ENCODE measurements around the gene PGPEP1.
A peak's percentile ranks its signal among the peaks of the same experiment; 100 is the strongest.
"Not testable (repeated sequence)": the region's sequence is repeated elsewhere in the genome, so short reads cannot be mapped to it uniquely, and the experiment has no call there.

Gene PGPEP1

DNA sequence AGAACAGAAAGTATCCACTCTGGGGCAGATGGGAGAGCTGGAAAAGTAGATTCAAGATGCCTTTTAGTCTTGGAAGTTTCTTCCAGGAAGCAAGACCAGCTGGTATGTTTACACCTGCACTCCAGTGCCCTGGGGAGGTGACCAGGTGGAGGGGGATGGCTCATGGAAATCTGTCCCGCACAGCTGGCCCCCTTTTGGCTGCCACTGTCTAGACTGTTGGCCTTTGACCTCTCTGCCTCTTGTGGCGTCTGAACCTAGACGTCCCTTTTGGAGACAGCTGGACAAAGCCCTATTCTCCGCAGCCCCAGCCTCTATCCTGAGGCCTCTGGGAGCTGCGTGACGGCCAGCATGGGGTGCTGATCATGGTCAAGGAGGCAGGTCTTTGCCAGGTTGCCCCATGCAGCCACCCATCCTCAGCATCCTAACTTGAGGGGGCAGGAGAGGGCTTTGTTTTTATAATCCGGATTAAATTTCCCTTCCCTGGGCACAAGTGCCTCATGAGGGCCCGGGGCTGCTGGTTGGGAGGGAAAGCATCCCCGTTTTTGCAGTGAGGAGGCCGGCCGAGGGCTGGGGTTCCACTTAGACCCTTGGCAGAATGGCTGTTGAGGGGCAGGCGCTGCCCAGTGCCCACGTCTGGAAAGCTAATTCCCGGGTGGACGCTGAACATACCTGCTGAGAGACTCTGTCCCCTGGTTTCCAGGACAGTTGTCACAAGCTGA is 28.3 kb downstream of the PGPEP1 start:
- no peak for DNase-seq

DNA sequence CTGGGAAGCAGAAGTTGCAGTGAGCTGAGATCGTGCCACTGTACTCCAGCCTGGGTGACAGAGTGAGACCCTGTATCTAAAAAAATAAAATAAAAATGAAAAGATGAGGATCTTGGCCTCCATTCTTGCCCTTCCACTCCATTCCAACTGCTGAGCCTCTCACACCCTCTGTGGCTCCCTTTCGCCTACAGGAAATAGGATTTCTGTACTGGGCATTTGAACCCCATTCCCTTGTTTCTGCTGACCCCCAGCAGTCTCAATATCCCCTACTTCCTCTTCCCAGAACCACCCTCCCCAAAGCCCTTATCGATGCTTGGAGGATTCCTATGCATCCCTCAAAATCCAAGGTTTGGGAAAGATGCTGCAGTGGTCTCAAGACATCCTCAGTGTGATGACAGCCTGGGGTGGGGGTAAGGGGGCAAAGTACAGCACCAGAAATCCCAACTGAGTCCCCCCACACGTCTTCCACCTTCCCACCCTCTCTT is 33.1 kb downstream of the PGPEP1 start:
- no peak for DNase-seq

DNA sequence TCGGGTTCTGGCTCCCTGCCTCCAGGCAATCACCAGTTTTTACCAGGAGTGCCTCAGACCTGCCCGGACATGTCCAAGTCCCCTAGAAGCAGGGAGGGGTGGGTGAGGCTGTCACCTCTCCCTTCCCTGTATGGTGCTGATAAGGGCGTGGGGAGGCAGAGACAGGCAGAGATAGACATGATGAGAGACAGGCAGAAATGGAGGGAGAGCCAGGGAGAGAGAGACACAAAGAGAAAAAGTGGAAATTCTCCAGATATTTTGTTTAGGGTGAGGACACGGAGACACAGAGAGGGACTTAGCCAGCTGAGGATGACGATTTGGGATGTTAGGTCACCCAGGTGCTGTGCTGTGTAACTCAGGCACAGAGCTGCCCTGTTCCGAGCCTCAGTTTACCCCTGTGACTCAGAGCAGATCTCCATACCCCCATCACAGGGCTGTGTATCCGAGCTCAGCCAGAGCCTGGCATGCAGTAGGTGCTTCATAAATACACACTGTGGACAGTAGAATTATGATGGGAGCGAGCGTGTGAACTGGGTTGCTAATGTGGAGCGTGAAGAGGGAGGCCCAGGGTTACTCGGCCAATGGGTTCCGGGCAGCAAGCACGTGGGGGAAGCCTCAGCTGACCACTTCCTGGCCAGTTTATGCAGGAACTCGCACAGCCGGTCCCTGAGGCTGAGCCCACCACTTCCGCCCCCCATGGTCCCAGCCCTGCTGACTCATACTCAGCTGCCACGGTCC is 33.7 kb downstream of the PGPEP1 start:
- DNase-seq: peak in 1 of 4 experiments; percentile 7

DNA sequence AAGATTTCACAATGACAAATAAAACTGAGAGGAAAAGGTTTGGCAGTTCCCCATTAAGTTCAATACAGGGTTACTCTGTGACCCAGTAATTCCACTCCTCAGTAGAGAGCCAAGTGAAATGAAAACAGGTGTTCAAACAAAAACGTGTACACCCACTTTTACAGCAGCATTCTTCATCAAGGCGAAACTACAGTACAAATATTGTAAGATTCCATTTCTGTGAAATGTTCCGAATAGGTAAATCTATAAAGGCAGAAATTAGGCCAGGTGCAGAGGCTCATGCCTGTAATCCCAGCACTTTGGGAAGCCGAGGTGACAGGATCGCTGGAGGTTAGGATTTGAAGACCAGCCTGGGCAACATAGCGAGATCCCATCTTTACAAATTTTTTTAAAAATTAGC is 36.6 kb downstream of the PGPEP1 start:
- no peak for DNase-seq

DNA sequence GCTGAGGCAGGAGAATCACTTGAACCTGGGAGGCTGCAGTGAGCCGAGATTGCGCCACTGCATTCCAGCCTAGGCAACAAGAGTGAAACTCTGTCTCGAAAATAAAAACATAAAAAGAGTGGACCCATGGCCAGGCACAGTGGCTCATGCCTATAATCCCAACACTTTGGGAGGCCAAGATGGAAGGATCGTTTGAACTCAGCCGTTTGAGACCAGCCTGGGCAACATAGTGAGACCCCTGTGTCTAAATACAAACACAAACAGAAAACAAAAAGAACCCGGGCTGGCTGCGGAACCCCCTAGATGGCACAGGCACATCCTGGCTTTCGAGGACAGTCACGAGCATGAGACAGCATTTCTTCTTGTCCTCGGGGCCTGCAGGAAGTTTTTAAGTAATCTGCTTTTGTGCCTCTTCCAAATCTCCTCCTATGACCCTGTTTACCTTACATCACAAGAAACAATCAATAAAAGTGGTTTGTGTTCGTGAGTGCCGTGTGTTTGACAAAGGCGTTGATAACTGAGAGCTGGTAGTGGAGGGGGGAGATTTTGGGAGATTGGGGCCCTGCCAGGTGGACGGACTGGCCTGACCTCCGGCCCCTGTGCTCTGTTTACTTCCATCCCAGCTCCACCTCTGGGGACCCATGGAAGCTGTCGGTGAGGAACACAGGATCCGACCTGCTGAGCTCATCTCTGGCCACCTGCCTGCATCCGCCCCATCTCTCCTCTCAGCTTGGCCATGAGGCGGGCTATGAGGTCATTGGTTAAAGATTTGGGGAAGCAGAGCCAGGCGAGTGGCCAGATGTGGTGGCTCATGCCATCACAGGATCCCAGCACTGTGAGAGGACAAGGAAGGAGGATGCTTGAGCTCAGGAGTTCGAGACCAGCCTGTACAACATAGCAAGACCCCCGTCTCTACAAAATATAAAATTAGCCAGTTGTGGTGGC is 39.7 kb downstream of the PGPEP1 start:
- no peak for DNase-seq

DNA sequence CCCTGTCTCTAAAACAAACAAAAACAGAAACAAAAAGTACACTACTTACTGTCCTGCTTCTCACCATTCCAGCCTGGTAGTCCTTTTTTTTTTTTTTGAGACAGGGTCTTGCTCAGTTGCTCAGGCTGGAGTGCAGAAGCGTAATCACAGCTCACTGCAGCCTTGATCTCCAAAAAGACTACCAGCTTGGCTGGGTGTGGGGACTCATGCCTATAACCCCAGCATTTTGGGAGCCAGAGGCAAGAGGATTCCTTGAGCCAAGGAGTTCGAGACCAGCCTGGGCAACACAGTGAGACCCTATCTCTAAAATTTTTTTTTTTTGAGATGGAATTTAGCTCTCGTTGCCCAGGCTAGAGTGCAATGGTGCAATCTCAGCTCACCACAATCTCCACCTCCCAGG is 40.4 kb downstream of the PGPEP1 start:
- DNase-seq: no peak

DNA sequence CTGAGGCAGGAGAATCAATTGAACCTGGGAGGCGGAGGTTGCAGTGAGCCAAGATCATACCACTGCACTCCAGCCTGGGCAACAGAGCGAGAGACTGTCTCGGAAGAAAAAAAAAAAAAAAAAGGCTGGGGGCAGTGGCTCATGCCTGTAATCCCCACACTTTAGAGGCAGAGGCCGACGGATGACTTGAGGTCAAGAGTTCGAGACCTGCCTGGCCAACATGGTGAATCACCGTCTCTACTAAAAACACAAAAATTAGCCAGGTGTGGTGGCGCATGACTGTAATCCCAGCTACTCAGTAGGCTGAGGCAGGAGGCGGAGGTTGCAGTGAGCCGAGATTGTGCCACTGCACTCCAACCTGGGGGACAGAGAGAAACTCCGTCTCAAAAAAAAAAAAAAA is 43.2 kb downstream of the PGPEP1 start:
- DNase-seq: not testable (repeated sequence)

DNA sequence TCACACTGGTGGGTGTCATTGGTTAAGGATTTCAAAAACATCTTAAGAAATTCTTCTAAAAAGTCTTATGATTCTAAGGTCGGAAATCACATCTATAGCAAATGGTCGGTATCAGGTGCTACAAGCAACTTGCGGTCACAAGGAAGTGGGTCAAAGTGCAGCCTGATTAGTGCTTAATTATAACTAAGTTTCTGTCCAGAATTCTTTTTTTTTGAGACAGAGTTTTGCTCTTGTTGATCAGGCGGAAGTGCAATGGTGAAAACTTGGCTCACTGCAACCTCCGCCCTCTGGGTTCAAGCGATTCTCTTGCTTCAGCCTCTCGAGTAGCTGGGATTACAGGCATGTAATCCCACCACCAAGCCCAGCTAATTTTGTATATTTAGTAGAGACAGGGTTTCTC is 44.4 kb downstream of the PGPEP1 start:
- no peak for DNase-seq

DNA sequence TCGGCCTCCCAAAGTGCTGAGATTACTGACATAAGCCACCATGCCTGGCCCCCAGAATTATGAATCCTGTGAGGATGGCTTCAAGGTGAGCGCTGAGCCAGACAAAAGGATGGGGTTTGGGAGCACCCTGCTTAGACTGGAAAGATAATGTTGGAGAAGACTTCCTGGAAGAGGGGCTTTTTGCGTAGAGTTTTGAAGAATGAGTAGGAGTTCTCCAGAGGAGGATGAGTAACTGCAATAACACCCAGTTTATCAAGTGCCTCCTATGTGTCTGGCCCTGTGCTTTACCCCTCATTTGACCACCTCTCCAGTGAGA is 44.9 kb downstream of the PGPEP1 start:
- DNase-seq: no peak

DNA sequence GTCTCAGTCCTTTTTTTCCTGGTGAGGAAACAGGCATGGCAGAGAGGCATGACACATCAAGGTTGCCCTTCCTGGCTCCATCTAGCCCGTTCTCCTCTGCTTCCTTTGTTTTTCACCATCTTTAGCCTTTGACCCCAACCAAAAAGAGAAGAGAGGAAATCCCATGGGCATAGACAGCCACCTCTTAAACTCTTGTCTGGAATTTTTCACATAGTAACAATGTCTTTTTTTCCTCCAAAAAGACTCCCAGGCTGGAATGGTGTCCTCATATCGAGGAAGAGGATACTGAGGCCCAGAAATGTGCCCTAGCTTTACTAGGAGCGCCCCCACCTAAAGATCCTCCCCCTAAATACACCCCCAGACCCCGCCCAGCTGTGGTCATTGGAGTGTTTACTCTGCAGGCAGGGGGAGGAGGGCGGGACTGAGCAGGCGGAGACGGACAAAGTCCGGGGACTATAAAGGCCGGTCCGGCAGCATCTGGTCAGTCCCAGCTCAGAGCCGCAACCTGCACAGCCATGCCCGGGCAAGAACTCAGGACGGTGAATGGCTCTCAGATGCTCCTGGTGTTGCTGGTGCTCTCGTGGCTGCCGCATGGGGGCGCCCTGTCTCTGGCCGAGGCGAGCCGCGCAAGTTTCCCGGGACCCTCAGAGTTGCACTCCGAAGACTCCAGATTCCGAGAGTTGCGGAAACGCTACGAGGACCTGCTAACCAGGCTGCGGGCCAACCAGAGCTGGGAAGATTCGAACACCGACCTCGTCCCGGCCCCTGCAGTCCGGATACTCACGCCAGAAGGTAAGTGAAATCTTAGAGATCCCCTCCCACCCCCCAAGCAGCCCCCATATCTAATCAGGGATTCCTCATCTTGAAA is 45.5 kb downstream of the PGPEP1 start, which contains the start of gene GDF15:
GDF15 (plus strand) TSS at position 484 of the 868 bp plus-strand sequence; CDS start at position 516, 32 bp downstream.
- DNase-seq: no peak

DNA sequence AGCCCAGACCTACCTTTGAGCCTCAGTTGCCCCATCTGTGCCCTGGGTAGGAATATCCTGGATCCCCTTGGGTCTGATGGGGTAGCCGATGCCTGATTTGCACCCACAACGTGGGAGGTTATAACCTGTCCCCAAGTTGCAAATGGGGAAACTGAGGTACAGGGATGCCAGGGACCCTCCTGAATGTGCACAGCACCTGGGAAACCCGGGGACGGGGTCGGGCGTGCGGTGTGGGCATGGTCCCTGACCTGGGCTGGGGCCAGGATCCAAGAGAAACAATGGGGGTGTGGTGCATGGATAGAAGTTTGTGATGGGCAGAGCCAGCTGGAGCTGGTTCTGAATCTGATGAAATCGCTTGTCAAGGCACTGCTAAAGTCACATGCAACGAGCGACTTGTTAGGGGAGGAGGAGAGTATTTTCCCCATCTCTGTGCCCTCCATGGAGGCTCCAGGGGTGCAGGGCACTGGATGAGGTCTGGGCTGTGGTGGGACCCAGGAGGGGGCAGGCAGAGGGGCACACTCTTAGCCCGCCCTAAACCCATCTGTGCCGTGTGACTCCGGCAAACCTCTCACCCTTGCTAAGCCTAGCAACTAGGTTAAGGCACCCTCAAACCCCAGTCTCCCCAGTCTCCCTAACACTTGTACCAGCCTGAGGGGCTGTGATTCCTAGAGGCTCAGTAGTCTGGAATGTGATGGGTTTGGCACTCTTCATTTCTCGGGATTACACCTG is 46.3 kb downstream of the PGPEP1 start:
- no peak for DNase-seq

DNA sequence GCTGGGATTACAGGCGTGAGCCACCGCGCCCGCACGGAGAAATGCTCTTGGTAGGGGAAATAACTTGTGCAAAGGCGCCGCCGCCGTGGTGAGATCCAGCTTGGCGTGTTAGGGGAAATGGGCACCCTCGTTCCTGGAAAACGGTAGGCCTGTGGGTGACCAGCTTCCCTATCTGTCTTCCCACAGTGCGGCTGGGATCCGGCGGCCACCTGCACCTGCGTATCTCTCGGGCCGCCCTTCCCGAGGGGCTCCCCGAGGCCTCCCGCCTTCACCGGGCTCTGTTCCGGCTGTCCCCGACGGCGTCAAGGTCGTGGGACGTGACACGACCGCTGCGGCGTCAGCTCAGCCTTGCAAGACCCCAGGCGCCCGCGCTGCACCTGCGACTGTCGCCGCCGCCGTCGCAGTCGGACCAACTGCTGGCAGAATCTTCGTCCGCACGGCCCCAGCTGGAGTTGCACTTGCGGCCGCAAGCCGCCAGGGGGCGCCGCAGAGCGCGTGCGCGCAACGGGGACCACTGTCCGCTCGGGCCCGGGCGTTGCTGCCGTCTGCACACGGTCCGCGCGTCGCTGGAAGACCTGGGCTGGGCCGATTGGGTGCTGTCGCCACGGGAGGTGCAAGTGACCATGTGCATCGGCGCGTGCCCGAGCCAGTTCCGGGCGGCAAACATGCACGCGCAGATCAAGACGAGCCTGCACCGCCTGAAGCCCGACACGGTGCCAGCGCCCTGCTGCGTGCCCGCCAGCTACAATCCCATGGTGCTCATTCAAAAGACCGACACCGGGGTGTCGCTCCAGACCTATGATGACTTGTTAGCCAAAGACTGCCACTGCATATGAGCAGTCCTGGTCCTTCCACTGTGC is 47.9 kb downstream of the PGPEP1 start:
- peak; percentile 56 to 73 (median 62) for DNase-seq

DNA sequence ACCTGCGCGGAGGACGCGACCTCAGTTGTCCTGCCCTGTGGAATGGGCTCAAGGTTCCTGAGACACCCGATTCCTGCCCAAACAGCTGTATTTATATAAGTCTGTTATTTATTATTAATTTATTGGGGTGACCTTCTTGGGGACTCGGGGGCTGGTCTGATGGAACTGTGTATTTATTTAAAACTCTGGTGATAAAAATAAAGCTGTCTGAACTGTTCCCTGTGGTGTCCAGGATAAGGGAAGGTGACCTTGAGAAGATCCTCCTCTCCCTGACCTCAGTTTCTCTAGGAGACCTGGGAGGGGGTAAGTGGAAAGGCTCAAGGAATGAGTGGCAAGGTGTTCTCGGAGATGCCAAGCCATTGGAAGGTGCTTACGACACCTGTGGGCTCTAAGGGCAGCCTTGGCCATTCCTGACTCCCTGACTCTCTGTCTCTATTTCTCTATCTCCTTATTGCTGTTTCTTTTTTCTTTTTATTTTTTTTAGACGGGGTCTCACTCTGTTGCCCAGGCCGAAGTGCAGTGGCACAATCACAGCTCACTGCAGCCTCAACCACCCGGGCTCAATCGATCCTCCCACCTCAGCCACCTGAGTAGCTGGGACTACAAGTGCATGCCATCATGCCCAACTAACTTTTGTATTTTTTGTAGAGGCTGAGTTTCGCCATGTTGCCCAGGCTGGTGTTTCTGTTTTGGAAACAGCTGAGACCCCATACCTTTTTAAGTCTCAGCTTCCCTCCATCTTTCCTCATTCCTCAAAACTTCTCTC is 48.7 kb downstream of the PGPEP1 start:
- no peak for DNase-seq

DNA sequence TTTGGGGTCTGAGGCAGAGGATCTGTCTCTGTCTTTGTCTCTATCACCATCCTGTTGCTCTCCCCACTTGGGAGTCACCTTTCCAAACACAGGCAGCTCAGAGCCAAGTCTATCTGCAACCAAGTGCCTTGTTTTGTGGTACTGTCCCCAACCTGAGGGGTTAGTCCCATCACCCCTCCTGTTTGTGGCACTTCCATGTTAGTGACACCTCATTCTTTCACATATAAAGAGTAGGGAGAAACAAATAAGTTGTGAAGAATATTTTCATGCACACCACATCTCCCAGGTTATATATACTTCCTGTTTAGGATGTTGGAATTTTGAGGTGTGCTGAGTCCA is 49.3 kb downstream of the PGPEP1 start:
- DNase-seq: no peak

DNA sequence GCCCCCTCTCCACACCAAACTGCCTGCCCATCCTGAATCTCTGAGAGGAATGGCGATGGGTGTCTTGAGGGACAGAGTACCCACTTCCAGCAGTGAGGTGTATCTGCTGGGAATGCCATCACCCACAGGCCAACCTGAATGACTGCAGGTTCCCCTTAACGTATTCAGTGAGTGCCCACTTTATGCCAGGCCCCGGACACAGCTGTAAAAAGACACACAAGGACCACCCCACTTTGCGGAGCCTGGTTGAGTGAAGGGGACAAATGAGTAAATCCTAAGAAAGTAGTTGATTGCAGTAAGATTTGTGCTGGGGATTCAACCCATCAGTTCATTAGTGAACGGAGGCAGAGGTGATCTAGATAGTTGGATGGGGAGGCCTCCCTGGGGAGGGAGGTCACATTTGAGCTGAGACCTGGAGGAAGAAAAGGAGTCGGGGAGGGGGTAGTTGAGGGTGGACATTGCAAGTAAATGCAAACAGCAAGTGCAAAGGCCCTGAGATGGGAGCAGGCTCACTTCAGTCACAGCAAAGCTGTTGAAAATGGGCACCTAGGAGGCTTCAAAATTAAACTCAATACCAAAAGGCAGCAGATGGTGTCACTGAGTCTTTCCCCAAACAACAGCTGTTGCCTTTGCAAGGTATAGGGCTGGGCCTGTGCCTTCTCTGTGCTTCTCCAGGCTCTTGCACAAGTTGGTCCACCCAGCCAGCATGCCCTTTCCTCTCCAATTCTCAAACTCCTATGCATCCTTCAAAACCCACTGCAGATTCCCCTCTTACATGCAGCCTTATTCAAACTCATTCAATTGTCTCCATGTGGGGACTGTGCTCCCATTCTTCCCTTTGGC is 49.9 kb downstream of the PGPEP1 start:
- no peak for DNase-seq

DNA sequence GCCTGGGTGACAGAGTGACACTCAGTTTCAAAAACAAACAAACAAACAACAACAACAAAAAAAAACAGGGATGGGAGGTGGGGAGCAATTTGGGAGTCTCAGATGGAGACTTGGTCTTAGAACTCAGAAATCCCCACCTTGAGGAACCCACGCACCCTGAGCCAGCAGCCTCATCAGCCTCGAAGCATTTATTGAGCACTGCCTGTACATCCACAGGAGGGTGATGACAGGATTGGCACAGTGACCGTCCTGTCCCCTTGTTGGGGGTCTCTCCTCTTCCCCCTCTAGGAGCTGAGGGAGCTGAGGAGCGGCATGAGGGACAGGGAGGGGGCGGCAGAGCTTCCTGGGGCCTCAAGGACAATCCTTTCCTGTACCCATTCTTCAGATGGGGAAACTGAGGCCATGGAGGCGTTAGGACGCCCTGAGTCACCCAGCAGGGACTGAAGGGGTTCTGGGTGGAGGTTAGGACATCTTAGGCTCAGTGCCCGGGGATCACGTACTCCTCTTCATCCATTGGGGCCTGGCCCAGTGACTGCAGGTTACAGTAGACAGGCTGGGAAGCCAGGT is 51.2 kb downstream of the PGPEP1 start:
- DNase-seq: no peak

DNA sequence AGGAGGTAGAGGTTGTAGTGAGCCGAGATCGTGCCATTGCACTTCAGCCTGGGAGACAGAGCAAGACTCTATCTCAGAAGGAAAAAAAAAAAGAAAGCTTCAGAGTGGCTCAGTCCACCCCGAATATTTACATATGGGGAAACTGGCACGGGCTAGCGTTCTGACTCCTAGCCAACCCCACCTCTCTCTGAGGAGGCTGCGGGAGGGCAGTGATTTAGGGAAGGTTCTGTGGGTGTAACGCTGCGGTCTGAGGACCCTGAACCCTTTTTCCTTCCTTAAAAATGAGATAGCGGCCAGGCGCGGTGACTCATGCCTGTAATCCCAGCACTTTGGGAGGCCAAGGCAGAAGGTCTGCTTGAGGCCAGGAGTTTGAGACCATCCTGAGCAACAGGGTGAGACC is 52.0 kb downstream of the PGPEP1 start:
- no peak for DNase-seq

DNA sequence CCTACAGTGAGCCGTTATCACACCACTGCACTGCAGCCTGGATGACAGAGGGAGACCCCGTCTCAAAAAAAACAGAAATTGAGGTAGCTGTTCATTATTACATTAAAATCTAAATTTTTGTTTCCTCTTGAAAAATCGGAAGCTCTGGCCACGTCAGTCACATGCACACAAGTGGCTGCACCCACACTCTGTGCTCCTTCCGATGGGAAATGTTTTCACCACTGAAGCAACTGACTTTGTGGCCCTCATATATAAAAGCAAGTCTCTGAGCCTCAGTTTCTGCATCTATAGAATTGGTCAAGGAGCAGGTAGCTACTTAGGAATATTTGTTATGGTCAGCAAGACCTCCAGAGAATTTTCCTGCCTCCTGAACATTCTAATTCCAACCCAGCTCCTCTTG is 52.5 kb downstream of the PGPEP1 start:
- DNase-seq: no peak

DNA sequence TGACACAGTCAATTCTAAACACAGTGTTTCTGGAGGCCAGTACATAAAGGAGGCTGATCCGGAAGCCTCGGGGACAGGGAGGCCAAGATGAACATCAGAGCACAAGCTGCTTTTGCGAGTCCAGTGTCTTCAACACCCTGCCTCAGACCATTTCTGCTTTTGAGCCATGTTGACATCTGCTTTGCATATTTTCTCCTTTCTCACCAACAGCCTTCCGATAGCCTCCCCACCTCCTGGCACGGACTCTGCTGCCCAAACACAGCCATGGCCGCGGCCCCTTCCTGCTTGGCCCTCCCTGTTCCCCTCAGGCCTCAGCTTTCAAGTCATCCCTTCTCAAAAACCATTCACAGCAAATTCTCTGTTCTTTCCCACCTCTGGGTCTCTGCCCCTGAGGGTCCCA is 53.4 kb downstream of the PGPEP1 start:
- DNase-seq: no peak
